ENCODE data around the gene RAB11A. TPM values are rescaled to one million over a fixed set of nuclear protein-coding genes. Genes with fewer than 3 reads are reported as not detected.
"Not testable (repeated sequence)": the region's sequence is repeated elsewhere in the genome, so short reads cannot be mapped to it uniquely, and the experiment has no call there.

The RAB11A gene
- total and polyA plus RNA-seq, 2 donors (not counting 1 experiment from before 2014, with no cell fraction given) = 56.8 to 501 TPM

GRCh38 chr15:65871886-65872285, 2.6 kb downstream of the RAB11A start:
- H2AFZ ChIP-seq (ENCODE audit: low read length); H3K9me3 ChIP-seq (ENCODE audit: control insufficient read depth, insufficient read depth, low read depth, low read length); H3K4me3 ChIP-seq (replicated peaks in 1 of 4; ENCODE audit: control extremely low read depth in 1 of 4, insufficient read depth in 1 of 4, low read depth in 3 of 4, low read length in 4 of 4); H4K20me1 ChIP-seq (ENCODE audit: control insufficient read depth, extremely low read depth, insufficient read depth, low read length); H3K27me3 ChIP-seq (ENCODE audit: control insufficient read depth, insufficient read depth, low read length); H3K4me1 ChIP-seq (ENCODE audit: control insufficient read depth, extremely low read depth, insufficient read depth, low read length); H3K36me3 ChIP-seq (ENCODE audit: control insufficient read depth, insufficient read depth, low read length); H3K27ac ChIP-seq (ENCODE audit: insufficient read depth, low read length); H3K9ac ChIP-seq (ENCODE audit: insufficient read depth, low read length); DNase-seq (ENCODE audit: low read depth in 2 of 2): not testable (repeated sequence)
- Histone ChIP-seq H3K79me2 (ENCODE audit: control insufficient read depth, insufficient read depth, low read length) (peaks cover 71% of the 10 kb centered on the region), H3K4me2 (ENCODE audit: extremely low read depth, insufficient read depth, low read length) (peak overlapping the region; percentile 94)

GRCh38 chr15:65872596-65872995, 3.3 kb downstream of the RAB11A start:
- not testable (repeated sequence) for H3K4me1 ChIP-seq (ENCODE audit: control insufficient read depth, extremely low read depth, insufficient read depth, low read length); H3K27ac ChIP-seq (ENCODE audit: insufficient read depth, low read length); H2AFZ ChIP-seq (ENCODE audit: low read length); H3K9me3 ChIP-seq (ENCODE audit: control insufficient read depth, insufficient read depth, low read depth, low read length); H4K20me1 ChIP-seq (ENCODE audit: control insufficient read depth, extremely low read depth, insufficient read depth, low read length); H3K9ac ChIP-seq (ENCODE audit: insufficient read depth, low read length); H3K4me2 ChIP-seq (ENCODE audit: extremely low read depth, insufficient read depth, low read length); H3K4me3 ChIP-seq (replicated peaks in 1 of 4; ENCODE audit: control extremely low read depth in 1 of 4, insufficient read depth in 1 of 4, low read depth in 3 of 4, low read length in 4 of 4); H3K36me3 ChIP-seq (ENCODE audit: control insufficient read depth, insufficient read depth, low read length); H3K27me3 ChIP-seq (ENCODE audit: control insufficient read depth, insufficient read depth, low read length)
- peak; percentile 36 to 54 for DNase-seq (ENCODE audit: low read depth in 2 of 2)
- H3K79me2 ChIP-seq (ENCODE audit: control insufficient read depth, insufficient read depth, low read length) = peaks cover 76% of the 10 kb centered on the region

GRCh38 chr15:65873256-65873655, 4.0 kb downstream of the RAB11A start:
- DNase-seq (ENCODE audit: low read depth in 2 of 2) = no peak
- no peak overlapping the region for H3K4me2 ChIP-seq (ENCODE audit: extremely low read depth, insufficient read depth, low read length)

GRCh38 chr15:65875458-65875857, 6.2 kb downstream of the RAB11A start:
- no peak for TF ChIP-seq EZH2 (IDR thresholded peaks at IDR 0.05; ENCODE audit: low read length, missing control alignments)
- no peak for TF ChIP-seq CTCF (conservative IDR thresholded peaks at IDR 0.05 in 1 of 2, IDR thresholded peaks at IDR 0.05 in 1 of 2; ENCODE audit: low read depth in 1 of 2, low read length in 2 of 2)
- no peaks in the 10 kb centered on the region for H3K4me1 ChIP-seq (ENCODE audit: control insufficient read depth, extremely low read depth, insufficient read depth, low read length)
- no peak overlapping the region for H2AFZ ChIP-seq (ENCODE audit: low read length)
- no peak overlapping the region for H3K27ac ChIP-seq (ENCODE audit: insufficient read depth, low read length)
- H3K36me3 ChIP-seq (ENCODE audit: control insufficient read depth, insufficient read depth, low read length) = peaks cover 9% of the 10 kb centered on the region
- H3K4me3 ChIP-seq (replicated peaks in 1 of 4; ENCODE audit: control extremely low read depth in 1 of 4, insufficient read depth in 1 of 4, low read depth in 3 of 4, low read length in 4 of 4) = no peak overlapping the region
- no peak overlapping the region for H3K4me2 ChIP-seq (ENCODE audit: extremely low read depth, insufficient read depth, low read length)
- H3K9me3 ChIP-seq (ENCODE audit: control insufficient read depth, insufficient read depth, low read depth, low read length) = no peaks in the 10 kb centered on the region
- H3K79me2 ChIP-seq (ENCODE audit: control insufficient read depth, insufficient read depth, low read length) = peaks cover 71% of the 10 kb centered on the region
- DNase-seq (ENCODE audit: low read depth in 2 of 2) = peak in 1 of 2 donors; percentile 12
- H3K9ac ChIP-seq (ENCODE audit: insufficient read depth, low read length) = no peak overlapping the region
- H3K27me3 ChIP-seq (ENCODE audit: control insufficient read depth, insufficient read depth, low read length) = no peaks in the 10 kb centered on the region
- H4K20me1 ChIP-seq (ENCODE audit: control insufficient read depth, extremely low read depth, insufficient read depth, low read length) = peaks cover 2% of the 10 kb centered on the region

More at GRCh38 chr15:65873256-65873655, 4.0 kb downstream of the RAB11A start:
- Histone ChIP-seq H3K9me3 (ENCODE audit: control insufficient read depth, insufficient read depth, low read depth, low read length) (no peaks in the 10 kb centered on the region), H2AFZ (ENCODE audit: low read length) (no peak overlapping the region), H3K27ac (ENCODE audit: insufficient read depth, low read length) (no peak overlapping the region), H3K4me1 (ENCODE audit: control insufficient read depth, extremely low read depth, insufficient read depth, low read length) (peaks cover 2% of the 10 kb centered on the region), H3K27me3 (ENCODE audit: control insufficient read depth, insufficient read depth, low read length) (no peaks in the 10 kb centered on the region), H3K36me3 (ENCODE audit: control insufficient read depth, insufficient read depth, low read length) (peaks cover 9% of the 10 kb centered on the region), H3K9ac (ENCODE audit: insufficient read depth, low read length) (no peak overlapping the region), H4K20me1 (ENCODE audit: control insufficient read depth, extremely low read depth, insufficient read depth, low read length) (peaks cover 2% of the 10 kb centered on the region), H3K79me2 (ENCODE audit: control insufficient read depth, insufficient read depth, low read length) (peaks cover 81% of the 10 kb centered on the region), H3K4me3 (replicated peaks in 1 of 4; ENCODE audit: control extremely low read depth in 1 of 4, insufficient read depth in 1 of 4, low read depth in 3 of 4, low read length in 4 of 4) (no peak overlapping the region)
- no peak for TF ChIP-seq CTCF (conservative IDR thresholded peaks at IDR 0.05 in 1 of 2, IDR thresholded peaks at IDR 0.05 in 1 of 2; ENCODE audit: low read depth in 1 of 2, low read length in 2 of 2)
- TF ChIP-seq EZH2 (IDR thresholded peaks at IDR 0.05; ENCODE audit: low read length, missing control alignments) = no peak

All from fibroblast of lung (primary cell).